Suprapubic skin (tissue), 4 donors: ENCODE data around the gene HHEX. TPM values are rescaled to one million over a fixed set of nuclear protein-coding genes. Genes with fewer than 3 reads are reported as not detected.
"Not testable (repeated sequence)": the region's sequence is repeated elsewhere in the genome, so short reads cannot be mapped to it uniquely, and the experiment has no call there.

ENCODE experiments used
- DNase-seq, 2 donors: peaks; one replicate each; pipeline ENCODE4 v3.0.0-alpha.2; 2019; ENCODE audit warnings: low spot score in 2 of 2
- H3K27ac ChIP-seq: fragments of 200-600 bp; sonication (generic); one replicate; pipeline ENCODE4 v1.5.1; 2019
- H3K27me3 ChIP-seq: fragments of 200-600 bp; sonication (generic); one replicate; pipeline ENCODE4 v1.5.1; 2019
- H3K36me3 ChIP-seq: fragments of 200-600 bp; sonication (generic); one replicate; pipeline ENCODE4 v1.5.1; 2019
- H3K4me1 ChIP-seq: fragments of 200-600 bp; sonication (generic); one replicate; pipeline ENCODE4 v1.5.1; 2019
- H3K4me3 ChIP-seq: fragments of 200-600 bp; sonication (generic); one replicate; pipeline ENCODE4 v1.5.1; 2019; ENCODE audit warnings: mild to moderate bottlenecking
- H3K9me3 ChIP-seq: fragments of 200-600 bp; sonication (generic); one replicate; pipeline ENCODE4 v1.5.1; 2019
- EP300 ChIP-seq: sonication (generic); formaldehyde crosslinking; IDR thresholded peaks from one replicate; pipeline ENCODE4 v1.6.1; 2017; ENCODE audit warnings: antibody characterized with exemption
- POLR2A ChIP-seq, 2 donors: fragments of 450-650 bp; IDR thresholded peaks; one replicate each; pipeline ENCODE4 v1.6.1; 2017; ENCODE audit warnings: antibody characterized with exemption in 2 of 2, mild to moderate bottlenecking in 2 of 2, moderate library complexity in 2 of 2
- POLR2AphosphoS5 ChIP-seq, 3 donors: sonication (generic); formaldehyde crosslinking; IDR thresholded peaks; one replicate each; pipeline ENCODE4 v1.6.1; 2017; ENCODE audit warnings: antibody characterized with exemption in 3 of 3
- WGBS: methylation state at CpG from one replicate; pipeline ENCODE4 v1.1.5; 2018; 5-methylcytosine and 5-hydroxymethylcytosine counted together
- total RNA-seq, 4 donors: library from RNA; depleted of rRNA; stranded (reverse); fragments of >200 nt; gene quantifications; one replicate each; pipeline ENCODE4 v1.1.0, GENCODE V29; 2016
- TF ChIP-seq, protein P1 (sequence below), 2 donors: fragments of 200-600 bp in 1 of 2; fragments of 450-650 bp in 1 of 2; sonication (generic) in 1 of 2; IDR thresholded peaks; one replicate each; pipeline ENCODE4 v1.5.1; 2016 to 2019; ENCODE audit warnings: antibody characterized with exemption in 2 of 2, mild to moderate bottlenecking in 1 of 2, moderate library complexity in 1 of 2

Gene HHEX
- total RNA-seq = 1 to 10 TPM; 1.3 to 5.6 (median 3.6) TPM

DNA sequence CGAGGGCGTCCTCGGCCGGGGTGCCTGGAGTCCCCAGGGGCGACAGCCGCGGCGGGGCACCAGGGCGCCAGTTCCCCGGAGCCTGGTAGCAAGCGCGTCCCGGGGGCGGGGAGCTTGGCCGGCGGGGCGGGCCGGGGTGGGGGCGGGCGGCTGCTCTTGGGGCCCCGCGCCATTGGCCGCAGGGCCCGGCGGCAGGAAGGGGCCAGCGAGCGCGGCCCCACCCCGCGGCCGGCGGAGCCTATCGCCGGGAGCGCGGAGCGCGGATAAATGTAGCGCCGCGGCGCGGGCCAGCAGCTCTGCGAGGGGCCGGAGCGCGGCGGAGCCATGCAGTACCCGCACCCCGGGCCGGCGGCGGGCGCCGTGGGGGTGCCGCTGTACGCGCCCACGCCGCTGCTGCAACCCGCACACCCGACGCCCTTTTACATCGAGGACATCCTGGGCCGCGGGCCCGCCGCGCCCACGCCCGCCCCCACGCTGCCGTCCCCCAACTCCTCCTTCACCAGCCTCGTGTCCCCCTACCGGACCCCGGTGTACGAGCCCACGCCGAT is at the start of gene HHEX:
Gene HHEX, plus strand, starts transcription at position 293 of the 548 bp plus-strand sequence. Its CDS starts 32 bp downstream, at position 325.
- peaks cover 63% of the 10 kb centered on the region for H3K27me3 ChIP-seq

DNA sequence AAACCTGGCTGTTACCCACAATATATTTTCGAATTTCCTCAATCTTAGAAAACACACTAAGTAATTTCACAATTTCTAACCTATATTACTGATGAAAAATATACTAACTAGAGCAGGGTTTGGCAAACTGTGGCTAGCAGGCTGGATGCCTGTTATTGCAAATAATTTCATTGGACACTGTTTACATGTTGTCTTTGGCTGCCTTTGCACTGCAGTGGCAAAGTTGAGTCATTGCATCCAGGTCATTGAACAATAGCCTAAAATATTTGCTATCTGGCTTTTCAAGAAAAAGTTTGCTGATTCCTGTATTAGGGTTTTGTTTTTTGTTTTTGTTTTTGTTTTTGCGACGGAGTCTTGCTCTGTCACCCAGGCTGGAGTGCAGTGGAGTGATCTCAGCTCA is 49.6 kb upstream of the HHEX start:
- WGBS = 92% methylated on average over 3 of the region's 3 CpGs
- no peak for DNase-seq
- no peak overlapping the region for H3K27ac ChIP-seq
- no peaks in the 10 kb centered on the region for H3K27me3 ChIP-seq
- peaks cover 4% of the 10 kb centered on the region for H3K4me1 ChIP-seq
- peaks cover 3% of the 10 kb centered on the region for H3K36me3 ChIP-seq
- no peak for TF ChIP-seq POLR2A (IDR thresholded peaks at IDR 0.05)
- TF ChIP-seq POLR2AphosphoS5 (IDR thresholded peaks at IDR 0.05) = no peak
- TF ChIP-seq EP300 = no peak
- TF ChIP-seq, protein P1, sequence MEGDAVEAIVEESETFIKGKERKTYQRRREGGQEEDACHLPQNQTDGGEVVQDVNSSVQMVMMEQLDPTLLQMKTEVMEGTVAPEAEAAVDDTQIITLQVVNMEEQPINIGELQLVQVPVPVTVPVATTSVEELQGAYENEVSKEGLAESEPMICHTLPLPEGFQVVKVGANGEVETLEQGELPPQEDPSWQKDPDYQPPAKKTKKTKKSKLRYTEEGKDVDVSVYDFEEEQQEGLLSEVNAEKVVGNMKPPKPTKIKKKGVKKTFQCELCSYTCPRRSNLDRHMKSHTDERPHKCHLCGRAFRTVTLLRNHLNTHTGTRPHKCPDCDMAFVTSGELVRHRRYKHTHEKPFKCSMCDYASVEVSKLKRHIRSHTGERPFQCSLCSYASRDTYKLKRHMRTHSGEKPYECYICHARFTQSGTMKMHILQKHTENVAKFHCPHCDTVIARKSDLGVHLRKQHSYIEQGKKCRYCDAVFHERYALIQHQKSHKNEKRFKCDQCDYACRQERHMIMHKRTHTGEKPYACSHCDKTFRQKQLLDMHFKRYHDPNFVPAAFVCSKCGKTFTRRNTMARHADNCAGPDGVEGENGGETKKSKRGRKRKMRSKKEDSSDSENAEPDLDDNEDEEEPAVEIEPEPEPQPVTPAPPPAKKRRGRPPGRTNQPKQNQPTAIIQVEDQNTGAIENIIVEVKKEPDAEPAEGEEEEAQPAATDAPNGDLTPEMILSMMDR (IDR thresholded peaks at IDR 0.05) = no peak
- no peaks in the 10 kb centered on the region for H3K9me3 ChIP-seq
- H3K4me3 ChIP-seq = no peak overlapping the region

More for the DNA sequence above, at the start of gene HHEX:
- H3K4me3 ChIP-seq = peak within 1 kb of the TSS; percentile 52
- no peaks in the 10 kb centered on the region for H3K9me3 ChIP-seq
- WGBS = 0% methylated on average over 1 of the region's 79 CpGs
- peak within 1 kb of the TSS; percentile 73 for H3K27ac ChIP-seq
- H3K4me1 ChIP-seq = peaks cover 29% of the 10 kb centered on the region
- H3K36me3 ChIP-seq = no peaks in the 10 kb centered on the region
- no peak for DNase-seq
- TF ChIP-seq, protein P1 (IDR thresholded peaks at IDR 0.05) = no peak
- TF ChIP-seq POLR2A (IDR thresholded peaks at IDR 0.05) = peak in 1 of 2 donors; percentile 25

DNA sequence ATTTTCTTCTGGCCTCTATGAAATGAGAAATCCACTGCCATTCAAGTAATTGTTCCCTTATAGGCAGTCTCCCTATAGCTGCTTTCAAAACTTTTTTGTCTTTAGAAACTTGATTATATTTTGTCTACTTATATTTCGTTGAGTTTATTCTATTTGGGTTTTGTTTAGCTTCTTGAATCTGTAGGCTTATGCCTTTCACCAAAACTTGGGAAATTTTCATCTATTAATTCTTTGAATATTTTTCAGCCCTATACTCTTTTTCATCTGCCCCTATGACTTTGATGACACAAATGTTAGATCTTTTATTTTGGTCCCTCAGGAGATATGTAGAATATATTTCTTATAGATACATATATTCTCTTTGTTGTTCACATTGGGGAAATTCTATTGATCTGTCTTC is 48.3 kb upstream of the HHEX start:
- no peak for TF ChIP-seq POLR2AphosphoS5 (IDR thresholded peaks at IDR 0.05)
- TF ChIP-seq, protein P1 (IDR thresholded peaks at IDR 0.05) = no peak
- no peak for TF ChIP-seq POLR2A (IDR thresholded peaks at IDR 0.05)
- no peak for TF ChIP-seq EP300
- Histone ChIP-seq H3K9me3 (no peaks in the 10 kb centered on the region), H3K27me3 (no peaks in the 10 kb centered on the region), H3K4me1 (peaks cover 4% of the 10 kb centered on the region), H3K27ac (no peak overlapping the region), H3K36me3 (peaks cover 3% of the 10 kb centered on the region), H3K4me3 (no peak overlapping the region)
- WGBS = 84% methylated on average over 1 of the region's 1 CpG
- no peak for DNase-seq

DNA sequence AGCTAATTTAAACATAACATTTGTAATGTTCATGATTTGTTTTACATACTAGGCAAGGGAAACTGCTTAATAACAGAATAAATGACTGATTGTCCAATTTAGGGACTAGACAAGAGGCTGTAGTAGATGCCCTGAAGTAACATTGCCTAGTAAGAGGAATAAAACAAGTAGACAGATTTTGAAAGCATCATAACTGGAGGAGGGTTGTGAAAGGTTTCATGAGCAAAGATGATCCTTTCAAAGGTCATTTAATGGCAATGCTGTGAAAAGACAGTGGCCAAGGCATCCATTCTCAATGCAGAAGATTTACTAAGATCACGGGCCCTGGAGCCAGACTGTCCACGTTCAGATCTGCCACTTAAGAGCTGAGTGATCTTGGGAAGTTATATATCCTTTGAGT is 44.8 kb upstream of the HHEX start:
- no peaks in the 10 kb centered on the region for H3K27me3 ChIP-seq
- DNase-seq = no peak
- 95% methylated on average over 2 of the region's 2 CpGs for WGBS
- TF ChIP-seq EP300 = no peak
- TF ChIP-seq POLR2AphosphoS5 (IDR thresholded peaks at IDR 0.05) = no peak
- TF ChIP-seq, protein P1 (IDR thresholded peaks at IDR 0.05) = no peak
- TF ChIP-seq POLR2A (IDR thresholded peaks at IDR 0.05) = no peak
- H3K9me3 ChIP-seq = no peaks in the 10 kb centered on the region
- peaks cover 4% of the 10 kb centered on the region for H3K4me1 ChIP-seq
- no peak overlapping the region for H3K27ac ChIP-seq
- H3K36me3 ChIP-seq = peaks cover 3% of the 10 kb centered on the region
- H3K4me3 ChIP-seq = no peak overlapping the region

DNA sequence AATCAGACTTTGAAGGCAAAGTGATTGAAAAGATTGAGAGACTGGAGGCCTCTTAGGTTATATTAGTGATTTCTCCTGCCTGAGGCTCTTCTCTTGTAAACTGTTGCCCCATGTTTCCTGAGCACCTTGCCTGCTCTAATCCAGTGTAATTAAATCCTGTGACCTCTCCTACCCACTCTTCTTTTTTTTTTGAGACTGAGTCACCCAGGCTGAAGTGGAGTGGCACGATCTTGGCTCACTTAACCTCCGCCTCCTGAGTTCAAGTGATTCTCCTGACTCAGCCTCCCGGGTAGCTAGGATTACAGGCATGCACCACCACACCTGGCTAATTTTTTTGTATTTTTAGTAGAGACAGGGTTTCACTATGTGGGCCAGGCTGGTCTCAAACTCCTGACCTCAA is 38.9 kb upstream of the HHEX start:
- not testable (repeated sequence) for H3K4me3 ChIP-seq, H3K9me3 ChIP-seq, H3K4me1 ChIP-seq, H3K27me3 ChIP-seq, H3K27ac ChIP-seq, H3K36me3 ChIP-seq, DNase-seq
- WGBS = 93% methylated on average over 3 of the region's 3 CpGs

DNA sequence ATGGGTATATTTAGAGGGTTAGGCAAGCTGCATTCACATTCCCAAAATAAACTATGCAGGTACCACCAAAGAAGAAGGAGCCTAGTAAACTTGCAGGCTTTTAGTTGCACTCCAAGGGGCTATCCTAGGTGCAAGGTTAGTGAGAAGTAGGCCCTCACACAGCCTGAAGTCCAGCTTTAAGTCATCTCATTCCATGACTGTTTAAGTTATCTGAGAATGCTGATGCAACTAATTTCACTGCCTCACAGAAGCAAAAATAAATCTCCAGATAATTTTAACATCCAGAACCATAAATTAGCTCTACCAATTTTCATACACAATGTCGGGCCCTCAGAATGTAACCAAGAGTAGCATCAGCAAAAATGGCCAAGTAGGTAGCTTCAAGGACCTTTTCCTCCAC is 34.3 kb upstream of the HHEX start:
- no peaks in the 10 kb centered on the region for H3K4me1 ChIP-seq
- H3K4me3 ChIP-seq = no peak overlapping the region
- peaks cover 9% of the 10 kb centered on the region for H3K36me3 ChIP-seq
- no peaks in the 10 kb centered on the region for H3K27me3 ChIP-seq
- DNase-seq = no peak
- TF ChIP-seq, protein P1 (IDR thresholded peaks at IDR 0.05) = no peak
- TF ChIP-seq POLR2A (IDR thresholded peaks at IDR 0.05) (no peak), EP300 (no peak), POLR2AphosphoS5 (IDR thresholded peaks at IDR 0.05) (no peak)
- H3K27ac ChIP-seq = no peak overlapping the region
- H3K9me3 ChIP-seq = no peaks in the 10 kb centered on the region
- 81% methylated on average over 1 of the region's 1 CpG for WGBS
